NCI-H1436 (cell line): Measurements from ENCODE around the gene RFX8.
"Not testable (repeated sequence)": the region's sequence is repeated elsewhere in the genome, so short reads cannot be mapped to it uniquely, and the experiment has no call there.

ENCODE experiments used
- DNase-seq: peaks from one replicate; lab custom pipeline; 2025; lab: John Stamatoyannopoulos, UW

RFX8 gene

DNA sequence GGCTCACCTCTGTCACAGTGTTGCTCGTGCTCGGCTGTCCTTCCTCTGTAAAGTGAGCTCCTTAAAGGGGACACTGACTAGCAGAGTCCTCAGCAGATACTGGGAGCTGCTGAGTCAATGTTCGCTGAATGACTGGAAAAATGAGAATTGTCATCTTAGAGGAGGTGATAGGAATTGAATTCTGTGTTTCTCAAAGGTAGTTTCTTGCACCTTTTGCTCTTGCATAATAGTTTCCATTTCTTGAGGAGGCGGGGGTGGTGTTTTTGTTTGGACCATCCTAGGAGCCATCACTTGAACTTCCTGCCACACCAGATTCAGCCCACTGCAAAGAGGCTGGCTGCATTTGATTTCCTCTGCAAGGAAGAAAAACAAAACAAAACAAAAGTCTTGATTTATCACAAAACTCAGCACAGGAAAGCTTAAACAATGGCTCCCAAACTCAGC lies 11.4 kb upstream of the RFX8 start:
- no peak for DNase-seq

DNA sequence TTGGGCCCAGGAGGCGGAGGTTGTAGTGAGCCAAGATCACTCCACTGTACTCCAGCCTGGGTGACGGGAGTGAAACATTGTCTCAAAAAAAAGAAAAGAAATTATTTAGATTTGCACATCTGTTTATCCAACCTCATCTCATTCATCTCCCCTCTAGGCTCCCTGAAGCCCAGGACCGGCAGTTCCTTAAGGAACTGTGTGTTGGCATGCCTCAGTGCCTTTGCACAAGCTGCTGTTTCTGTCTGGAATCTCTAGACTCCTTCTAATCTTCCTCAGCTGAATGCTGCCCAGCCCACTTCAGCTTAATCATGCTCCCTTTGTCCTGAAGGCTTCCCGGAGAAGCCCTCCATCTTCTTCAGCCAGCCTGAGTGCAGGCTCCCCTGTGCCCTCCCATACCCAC lies 10.9 kb upstream of the RFX8 start:
- no peak for DNase-seq

DNA sequence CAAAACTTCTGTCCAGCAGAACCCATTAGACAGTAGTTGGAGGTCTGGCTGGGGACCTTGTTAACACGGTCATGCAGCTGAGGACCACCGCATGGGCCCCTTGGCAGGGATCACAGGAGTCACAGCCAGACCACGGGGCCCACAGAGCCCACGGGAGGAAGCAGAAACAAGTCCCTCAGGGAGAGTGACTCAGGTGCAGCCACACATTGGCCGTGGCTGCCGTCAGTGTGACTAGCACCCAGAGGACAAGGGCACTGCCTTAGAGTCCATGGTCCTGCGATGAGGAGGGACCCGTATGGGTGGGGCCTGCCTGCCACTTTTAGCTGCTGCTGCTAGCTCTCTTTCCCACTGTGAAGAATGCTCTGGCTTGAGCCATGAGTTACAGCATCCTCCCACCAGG lies 5.9 kb upstream of the RFX8 start:
- no peak for DNase-seq

DNA sequence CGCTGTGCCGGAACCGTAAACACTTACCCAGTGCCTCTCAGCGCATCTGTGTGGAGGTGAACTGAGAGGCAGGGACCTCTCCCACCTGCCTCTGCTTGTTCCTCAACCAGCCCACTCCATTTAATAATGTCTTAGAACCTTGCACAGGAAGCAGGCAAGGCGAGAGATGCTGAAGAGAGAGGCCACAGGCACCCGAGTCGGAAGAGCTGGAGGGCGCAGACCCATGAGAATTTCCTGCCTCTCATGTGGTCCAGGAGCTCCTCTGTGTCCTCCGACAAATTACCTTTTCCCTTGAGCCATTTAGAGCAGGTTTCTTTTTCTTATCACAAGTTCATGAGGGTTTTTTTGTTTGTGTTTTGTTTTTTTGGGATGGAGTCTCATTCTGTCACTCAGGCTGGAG lies 4.9 kb upstream of the RFX8 start:
- no peak for DNase-seq

DNA sequence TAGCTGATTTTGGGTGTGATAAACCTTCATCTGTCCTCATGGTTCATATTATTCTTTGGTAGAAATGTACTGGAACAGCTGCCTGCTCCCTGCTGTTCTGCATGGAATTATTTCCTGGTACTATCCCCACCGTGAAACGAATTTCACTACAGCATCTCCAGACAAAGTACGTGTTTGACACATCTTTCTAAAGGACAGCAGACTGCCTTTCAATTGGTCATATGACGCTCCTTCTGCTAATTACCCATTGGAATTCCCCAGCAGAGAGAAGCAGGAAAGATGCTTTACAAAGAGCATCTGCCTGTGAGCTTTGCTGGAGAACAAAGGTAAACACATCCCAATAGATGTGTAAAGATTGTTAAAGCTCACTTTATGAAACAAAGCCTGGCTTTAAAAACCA lies 4.4 kb upstream of the RFX8 start:
- DNase-seq: no peak

DNA sequence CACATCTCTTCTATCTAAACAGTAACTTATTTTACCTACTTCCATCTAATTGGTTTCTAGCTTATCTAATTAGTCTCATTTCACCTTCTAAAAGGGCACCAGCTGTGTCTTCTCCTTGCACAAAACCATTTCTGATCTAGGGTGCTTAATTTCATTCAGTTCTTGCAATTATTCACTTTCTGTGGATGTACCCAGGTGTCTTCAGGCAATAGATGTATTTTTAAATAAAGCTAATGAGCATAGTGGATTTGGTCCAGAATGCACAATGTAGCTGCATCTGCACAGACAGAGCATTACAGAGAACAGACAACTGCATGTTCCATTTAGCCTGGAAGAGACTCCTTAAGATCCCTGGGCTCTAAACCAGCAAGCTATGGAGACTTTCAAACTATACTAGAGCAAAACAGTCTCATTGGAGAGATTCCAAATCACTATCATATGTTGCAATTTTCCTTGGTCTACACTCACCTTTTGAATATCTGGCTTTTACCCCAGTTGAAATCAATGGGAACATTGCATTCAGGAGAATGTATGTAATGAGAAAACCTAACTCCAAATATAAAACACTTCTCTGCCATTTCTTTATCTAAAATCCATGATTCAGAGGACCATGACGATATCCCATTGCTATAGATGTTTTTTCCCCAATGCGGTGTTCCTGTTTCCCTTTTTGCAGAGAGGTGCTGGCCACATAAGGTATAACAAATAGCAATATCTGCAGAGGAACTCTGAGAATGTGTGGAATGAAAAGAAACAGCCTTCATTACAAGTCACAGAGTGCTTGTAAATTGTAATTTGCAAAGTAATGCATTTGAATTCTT lies 3.5 kb upstream of the RFX8 start:
- DNase-seq: no peak

DNA sequence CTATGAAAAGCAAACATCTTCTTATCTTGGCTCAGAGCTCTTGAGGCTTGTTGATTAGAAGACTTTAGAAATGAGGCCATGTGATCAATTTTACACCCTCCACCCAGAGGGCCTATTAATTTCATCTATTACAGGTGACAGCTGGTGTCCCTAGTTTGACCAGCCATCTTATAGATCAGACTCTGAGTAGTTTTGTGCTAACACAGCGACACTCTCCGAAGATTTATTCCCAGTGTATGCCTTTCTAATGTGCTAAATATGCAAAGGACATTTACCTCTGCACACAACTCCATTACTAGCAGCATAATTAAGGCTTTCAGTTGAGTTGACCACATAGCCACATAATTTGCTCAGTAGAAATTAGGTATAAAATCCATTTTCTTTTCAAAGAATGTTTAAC lies 2.6 kb upstream of the RFX8 start:
- no peak for DNase-seq

DNA sequence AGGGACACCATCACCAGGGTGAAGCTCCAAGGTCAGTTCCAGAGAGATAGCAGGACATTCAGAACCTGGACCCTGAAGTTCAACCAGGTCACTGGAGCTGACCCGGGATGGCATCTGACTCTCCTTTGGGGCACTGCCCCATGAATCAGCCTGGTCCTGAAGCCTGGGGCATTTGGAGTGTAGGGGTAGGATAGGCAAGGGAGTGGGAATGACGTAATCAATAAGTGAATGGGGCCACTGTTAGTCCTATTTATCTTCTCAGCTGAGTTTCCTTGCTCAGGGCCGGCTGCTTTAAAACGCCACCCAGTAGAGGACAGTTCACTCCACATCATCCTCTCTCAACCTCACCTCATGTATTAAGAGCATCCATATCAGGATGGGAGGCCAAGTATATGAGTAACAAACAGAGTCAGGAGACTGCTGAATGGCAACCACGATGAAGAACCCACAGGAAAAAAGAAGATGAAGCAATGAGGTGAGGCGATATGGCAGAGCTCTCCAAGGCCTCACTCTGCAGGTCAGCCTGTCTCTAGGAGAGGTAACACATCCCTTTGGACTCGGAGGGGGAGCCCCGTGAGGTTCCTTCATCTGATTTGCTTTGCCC lies 1.8 kb upstream of the RFX8 start:
- DNase-seq: no peak

DNA sequence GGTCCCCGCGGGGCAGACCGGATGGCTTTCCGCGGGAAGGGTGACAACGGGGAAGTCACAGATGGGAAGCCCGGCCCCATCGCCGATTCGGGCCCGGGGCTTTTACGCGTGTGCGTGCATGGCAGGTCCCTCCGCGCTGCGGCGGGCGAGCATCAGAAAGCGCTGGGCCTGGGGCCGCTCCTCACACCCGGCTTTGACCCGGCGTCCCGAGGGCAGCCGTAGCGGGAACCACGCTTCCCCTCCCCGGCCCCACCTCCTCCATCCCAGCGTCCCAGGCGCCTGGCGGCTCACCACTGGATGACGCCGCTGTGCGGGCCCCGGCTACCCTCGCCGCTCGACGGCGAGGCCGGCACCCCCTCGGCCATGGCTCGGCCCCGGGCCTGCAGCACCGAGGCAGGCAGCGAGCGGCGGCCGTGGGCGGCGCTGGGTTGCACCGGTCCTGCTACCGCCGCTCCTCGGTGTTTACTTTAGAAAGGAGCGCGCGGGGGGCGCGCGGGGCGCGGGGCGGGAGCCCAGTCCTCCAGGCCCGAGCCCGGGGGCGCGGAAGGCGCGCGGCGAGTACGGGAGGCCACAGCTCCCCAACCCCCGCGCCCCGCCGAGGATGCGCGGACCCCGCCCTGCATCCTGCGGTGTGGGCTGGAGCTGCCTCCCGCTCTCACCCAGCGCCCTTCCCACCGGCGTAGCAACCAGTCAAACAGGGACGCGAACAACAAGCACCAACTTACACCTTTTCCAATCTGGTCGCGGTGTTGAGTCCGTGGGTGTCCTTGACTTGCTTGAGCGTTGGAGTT lies 806 bp downstream of the RFX8 start:
- DNase-seq: no peak

DNA sequence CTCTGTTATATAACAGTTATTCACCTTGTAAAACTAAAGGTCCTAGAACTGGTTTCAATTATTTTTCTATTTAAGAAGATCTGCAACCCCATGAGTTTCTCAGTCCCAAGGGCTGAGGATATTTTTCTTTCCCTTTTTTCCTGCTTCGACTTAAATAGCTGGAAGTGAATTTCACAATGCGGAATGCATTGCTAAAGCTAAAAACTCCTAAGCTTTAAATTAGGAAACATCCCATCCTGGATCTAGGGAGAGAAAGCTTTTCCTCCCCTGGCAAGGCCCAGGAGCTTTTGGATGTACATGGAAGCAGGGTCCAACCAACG lies 1.4 kb downstream of the RFX8 start:
- no peak for DNase-seq

DNA sequence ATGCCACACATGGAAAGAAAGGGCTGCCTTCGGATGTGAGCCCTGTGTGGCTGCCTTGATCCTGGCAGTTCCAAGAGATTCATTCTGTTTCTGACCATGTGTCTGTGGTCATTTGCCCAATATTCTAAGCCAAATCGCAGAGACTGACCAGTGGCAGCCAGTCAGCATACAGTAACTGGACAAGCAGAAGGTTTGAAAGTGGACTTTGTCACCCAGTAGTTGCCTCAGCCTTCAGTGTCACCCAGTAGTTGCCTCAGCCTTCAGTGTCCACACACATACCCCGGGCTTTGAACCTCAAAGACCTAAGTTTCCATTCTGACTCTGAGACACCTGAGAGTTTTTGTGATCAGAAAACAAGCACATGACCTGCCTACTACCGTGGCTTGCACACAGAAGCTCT lies 5.0 kb downstream of the RFX8 start:
- no peak for DNase-seq

DNA sequence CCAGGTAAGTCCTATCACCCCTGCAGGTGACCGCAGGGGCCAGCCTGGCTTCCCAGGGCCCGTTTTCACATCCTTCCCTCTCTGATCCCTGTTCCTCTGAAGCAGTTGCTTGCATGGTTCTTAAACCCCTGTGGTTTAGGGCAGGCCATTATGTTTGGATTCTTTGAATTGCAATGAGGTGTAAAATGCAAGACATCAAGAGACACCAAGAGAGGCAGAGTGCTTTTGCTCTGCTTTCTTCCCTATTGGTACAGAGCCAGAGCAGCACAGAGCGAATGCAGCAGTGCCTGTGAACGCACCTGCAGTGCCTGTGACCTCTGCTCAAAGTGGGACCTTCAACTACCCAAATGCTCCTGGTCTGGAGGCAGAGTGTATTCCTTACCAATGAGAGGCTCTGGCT lies 7.6 kb downstream of the RFX8 start:
- no peak for DNase-seq

DNA sequence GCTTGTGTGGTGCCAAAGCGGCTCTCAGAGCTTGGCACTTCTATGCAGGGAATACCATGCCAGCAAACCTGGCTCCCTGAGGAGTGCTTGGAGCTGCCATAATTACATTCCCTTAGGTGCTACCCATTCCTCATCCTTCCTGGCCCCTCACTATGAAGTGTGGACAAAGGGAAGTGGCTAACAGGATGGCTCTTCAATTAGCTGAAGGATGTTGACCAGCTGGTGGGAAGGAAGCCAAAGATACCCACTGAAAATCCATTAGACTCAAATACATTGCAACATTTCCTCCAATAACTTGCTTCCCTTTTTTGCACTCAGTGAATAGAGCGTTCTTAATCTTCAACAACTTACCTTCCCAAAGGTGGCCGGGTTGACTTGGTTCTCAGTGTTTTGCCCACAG lies 8.5 kb downstream of the RFX8 start:
- no peak for DNase-seq

DNA sequence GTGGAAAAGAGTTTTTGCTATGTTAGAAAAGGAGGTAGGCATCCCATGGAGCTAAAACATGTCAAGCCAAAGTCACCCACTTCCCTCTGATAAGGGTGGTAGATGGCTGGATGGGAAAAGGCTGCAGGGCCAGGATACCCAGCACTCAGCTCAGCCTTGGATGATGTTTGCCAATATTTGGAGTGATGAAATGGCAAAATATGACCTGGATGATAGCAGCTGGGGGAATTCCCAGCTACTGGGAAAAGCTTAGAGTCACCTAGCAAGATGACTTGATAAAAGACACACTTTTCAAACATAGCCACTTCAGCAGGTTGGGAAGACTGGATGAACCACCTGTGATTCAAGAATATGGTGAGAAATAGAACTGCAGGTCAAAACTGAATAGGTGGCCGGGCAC lies 10.1 kb downstream of the RFX8 start:
- no peak for DNase-seq

DNA sequence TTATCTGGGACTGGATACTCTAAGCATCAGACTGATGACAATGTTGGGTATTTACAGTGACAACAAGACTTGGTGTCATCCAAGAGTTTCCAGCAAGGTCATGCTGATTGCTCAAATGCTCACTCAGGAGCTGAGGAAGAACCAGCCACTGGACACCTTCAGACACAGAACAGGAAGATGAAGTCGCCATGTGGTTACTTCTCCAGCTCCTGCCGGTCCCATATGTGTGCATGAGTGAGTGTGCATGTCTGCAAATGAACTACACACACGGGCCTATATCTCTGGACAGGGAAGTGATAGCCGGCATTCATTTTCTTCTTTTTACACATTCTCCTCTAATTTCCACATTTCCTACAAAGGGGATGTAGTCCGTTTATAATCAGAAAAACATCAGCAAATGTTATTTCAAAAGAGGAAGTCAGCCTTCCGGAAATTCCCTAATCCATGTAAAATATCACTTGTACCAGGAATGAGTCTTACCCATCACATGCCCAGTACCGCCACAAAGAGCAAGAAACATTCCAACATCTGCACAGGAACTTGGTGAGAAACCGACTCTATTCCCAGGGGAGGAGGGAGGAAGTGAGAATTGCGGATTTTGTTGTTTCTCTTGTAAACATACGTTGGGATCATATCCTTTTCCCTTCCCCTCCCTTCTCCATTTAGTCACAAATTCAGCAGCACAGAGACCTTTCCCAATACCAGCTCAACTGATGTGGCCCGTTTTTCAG lies 10.8 kb downstream of the RFX8 start:
- no peak for DNase-seq

DNA sequence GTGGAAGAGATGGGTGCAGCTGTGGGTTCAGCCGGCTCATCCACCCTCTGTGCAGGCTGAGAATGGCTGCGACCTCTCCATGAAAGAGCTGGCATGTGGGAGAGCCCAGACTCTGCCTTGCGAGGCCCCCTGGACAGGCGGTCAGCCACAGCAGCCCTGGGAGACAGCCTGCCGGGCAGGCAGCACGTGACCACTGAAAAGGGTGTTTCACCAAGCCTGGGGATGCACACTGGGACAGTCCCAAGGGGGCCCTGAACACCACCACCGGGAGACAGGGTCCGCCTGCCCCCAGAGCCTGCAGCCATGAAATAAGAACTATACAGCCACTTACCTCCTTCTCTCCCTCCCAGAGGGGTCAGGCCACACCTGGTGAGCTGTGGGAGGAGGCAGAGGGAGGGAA lies 11.5 kb downstream of the RFX8 start:
- no peak for DNase-seq

DNA sequence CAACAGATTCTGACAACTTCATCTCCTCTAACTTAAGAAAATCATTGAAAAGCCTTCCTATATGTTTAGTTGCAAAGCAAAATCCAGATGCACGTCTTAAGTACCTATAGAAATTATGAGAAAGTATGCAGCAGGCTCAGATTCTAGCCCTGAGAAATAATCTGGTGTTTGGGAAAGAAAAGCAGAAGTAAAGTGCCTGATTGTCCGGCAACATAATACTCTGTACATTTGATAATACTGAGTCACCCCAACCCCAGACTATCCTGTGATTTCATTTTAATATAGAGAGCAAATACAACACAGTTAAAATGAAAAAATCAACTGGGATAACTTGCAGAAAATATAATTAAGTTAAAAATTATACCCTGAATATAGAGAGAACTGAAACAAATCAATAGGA lies 13.5 kb downstream of the RFX8 start:
- no peak for DNase-seq

DNA sequence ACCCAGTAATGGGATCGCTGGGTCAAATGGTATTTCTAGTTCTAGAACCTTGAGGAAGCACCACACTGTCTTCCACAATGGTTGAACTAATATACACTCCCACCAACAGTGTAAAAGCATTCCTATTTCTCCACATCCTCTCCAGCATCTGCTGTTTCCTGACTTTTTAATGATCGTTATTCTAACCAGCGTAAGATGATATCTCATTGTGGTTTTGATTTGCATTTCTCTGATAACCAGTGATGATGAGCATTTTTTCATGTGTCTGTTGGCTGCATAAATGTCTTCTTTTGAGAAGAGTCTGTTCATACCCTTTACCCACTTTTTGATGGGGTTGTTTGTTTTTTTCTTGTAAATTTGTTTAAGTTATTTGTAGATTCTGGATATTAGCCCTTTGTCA lies 20.5 kb downstream of the RFX8 start:
- DNase-seq: not testable (repeated sequence)

DNA sequence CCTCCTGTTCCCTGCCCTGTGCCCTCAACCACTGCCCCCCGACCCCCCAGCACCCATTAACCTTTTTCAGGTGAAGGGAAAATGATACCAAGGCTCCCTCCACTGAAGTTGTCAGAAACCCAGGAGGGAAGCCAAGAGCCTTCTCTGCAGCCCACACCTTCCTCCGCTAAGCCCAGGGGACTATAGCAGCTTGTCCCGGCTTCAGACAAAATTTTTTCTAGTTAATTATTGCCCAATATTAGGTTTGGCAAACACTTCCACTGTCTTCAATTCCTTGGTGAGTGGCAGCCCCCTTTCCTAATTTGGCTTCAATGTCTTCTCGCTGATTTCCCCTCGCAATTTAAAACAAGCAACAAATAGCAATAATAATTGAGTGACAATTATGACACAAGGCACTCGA lies 23.9 kb downstream of the RFX8 start:
- DNase-seq: no peak

DNA sequence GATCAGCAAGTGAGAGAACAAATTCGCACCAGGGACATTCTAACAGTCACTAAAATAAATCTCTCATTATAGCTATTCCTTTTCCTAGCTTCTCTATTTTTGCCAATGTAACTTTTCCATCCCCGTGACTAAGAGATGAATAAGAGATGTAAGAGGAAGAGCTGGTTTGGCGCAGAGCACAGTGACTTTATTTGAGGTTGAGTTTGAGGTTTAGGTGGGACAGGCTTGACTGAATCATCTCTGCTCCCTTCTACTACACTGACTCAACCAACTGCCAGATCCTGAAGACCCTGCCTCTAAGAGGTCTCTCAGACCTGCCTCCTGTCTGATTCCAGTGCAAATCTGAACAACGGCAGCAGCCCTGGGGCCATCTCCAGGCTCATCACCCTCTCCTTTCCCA lies 28.0 kb downstream of the RFX8 start:
- no peak for DNase-seq

DNA sequence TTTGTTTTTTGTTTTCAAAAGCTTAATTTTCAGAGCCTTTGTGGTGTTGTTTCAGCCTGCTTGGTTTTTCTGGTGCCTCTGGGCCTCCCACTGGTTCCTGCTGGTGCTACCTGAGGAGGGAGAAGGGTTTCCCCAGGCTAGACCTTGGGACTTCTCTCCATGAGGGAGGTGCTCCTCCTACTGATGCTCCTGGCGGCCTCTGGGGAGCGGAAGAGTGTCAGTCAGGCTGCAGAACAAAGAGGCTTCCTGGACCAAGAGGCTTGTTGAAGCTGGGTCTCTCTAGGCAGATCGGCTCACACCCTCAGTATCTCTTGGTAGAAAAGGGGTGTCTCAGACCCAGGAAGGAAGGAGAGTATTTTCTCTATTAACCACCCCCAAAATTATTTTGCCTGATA lies 32.2 kb downstream of the RFX8 start:
- DNase-seq: no peak

DNA sequence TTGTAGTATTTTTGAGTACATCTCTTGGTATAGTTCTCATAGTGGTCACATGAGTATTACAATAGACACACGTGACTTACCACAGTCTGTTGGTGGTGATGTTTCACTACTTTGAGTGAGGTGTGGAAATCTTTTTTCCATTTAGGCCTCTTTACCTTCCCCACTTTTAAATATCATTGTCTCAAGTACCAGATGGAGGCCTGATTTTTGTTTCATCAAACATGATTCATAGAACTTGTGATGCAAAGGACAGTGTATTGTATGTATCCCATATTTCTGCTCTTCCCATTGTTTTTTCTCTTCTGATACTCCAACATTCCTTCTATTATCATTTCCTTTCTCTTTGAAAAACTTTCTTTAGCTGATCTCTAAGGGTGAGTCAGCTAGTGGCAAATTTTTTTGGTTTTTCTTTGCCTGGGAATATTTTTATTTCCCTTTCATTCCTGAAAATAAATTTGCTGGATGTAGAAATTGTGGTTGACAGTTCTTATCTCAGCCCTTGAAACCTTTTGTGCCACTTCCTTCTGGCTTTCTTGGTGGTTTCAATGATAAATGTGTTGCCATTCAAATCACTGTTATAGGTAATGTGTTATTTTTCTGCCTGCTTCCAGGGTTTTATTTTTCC lies 32.8 kb downstream of the RFX8 start:
- no peak for DNase-seq
